Liver (tissue), 9 donors: Measurements from ENCODE around the gene RNF182. TPM values are rescaled to one million over a fixed set of nuclear protein-coding genes. Genes with fewer than 3 reads are reported as not detected.
A peak's percentile ranks its signal among the peaks of the same experiment; 100 is the strongest.

Source experiments
- DNase-seq: peaks from one replicate; pipeline ENCODE4 v3.0.0-alpha.2; 2017; ENCODE audit warnings: low spot score
- H3K27ac ChIP-seq, 2 donors: one replicate each; pipeline ENCODE4 v1.7.0; 2013; ENCODE audit warnings: inconsistent platforms in 2 of 2, low read length in 2 of 2, control low read depth in 1 of 2, low read depth in 1 of 2, mild to moderate bottlenecking in 1 of 2
- H3K27me3 ChIP-seq, 4 donors: one replicate each; pipeline versions ENCODE4 v1.6.1 to v1.7.0; 2013; ENCODE audit warnings: low read length in 3 of 4, inconsistent platforms in 1 of 4, mild to moderate bottlenecking in 1 of 4, moderate library complexity in 1 of 4; ENCODE audit not compliant: control insufficient read depth in 4 of 4, insufficient read depth in 4 of 4
- H3K36me3 ChIP-seq, 4 donors: one replicate each; pipeline versions ENCODE4 v1.6.1 to v1.7.0; 2013; ENCODE audit warnings: low read length in 3 of 4, mild to moderate bottlenecking in 3 of 4, low read depth in 1 of 4, moderate library complexity in 1 of 4; ENCODE audit not compliant: control insufficient read depth in 4 of 4, insufficient read depth in 3 of 4
- H3K4me1 ChIP-seq, 4 donors: one replicate each; pipeline versions ENCODE4 v1.6.1 to v1.7.0; 2013; ENCODE audit warnings: low read length in 3 of 4, mild to moderate bottlenecking in 3 of 4, moderate library complexity in 1 of 4; ENCODE audit not compliant: control insufficient read depth in 4 of 4, insufficient read depth in 4 of 4
- H3K4me3 ChIP-seq, 3 donors: one replicate each; pipeline versions ENCODE4 v1.6.1 to v1.7.0; 2013; ENCODE audit warnings: low read length in 3 of 3, control low read depth in 1 of 3, low read depth in 1 of 3, mild to moderate bottlenecking in 1 of 3
- H3K9ac ChIP-seq, 2 donors: one replicate each; pipeline ENCODE4 v1.7.0; 2013; ENCODE audit warnings: low read length in 2 of 2, mild to moderate bottlenecking in 2 of 2, moderate library complexity in 2 of 2, control low read depth in 1 of 2, low read depth in 1 of 2
- H3K9me3 ChIP-seq, 4 donors: one replicate each; pipeline versions ENCODE4 v1.6.1 to v1.7.0; 2013; ENCODE audit warnings: low read length in 3 of 4; ENCODE audit not compliant: control insufficient read depth in 4 of 4
- ATF3 ChIP-seq: IDR thresholded peaks from 2 replicates; pipeline ENCODE4 v1.6.1; 2016; ENCODE audit warnings: antibody characterized with exemption
- CTCF ChIP-seq: fragments of 150-350 bp; IDR thresholded peaks from 2 replicates; pipeline ENCODE4 v1.5.1; 2017; ENCODE audit warnings: improper control_type of control experiment, low read depth, low read length; ENCODE audit not compliant: missing input control
- FOXA1 ChIP-seq: IDR thresholded peaks from 2 replicates; pipeline ENCODE4 v1.6.1; 2016; ENCODE audit warnings: antibody characterized with exemption
- FOXA2 ChIP-seq: IDR thresholded peaks from 2 replicates; pipeline ENCODE4 v1.6.1; 2016; ENCODE audit warnings: antibody characterized with exemption
- GABPA ChIP-seq, 2 donors: IDR thresholded peaks in 1 of 2; conservative IDR thresholded peaks in 1 of 2; 2 replicates each; pipeline ENCODE4 v1.6.1; 2016; ENCODE audit warnings: antibody characterized with exemption in 2 of 2, mild to moderate bottlenecking in 1 of 2, moderate library complexity in 1 of 2
- HNF4G ChIP-seq: IDR thresholded peaks from 2 replicates; pipeline ENCODE4 v1.6.1; 2016; ENCODE audit warnings: antibody characterized with exemption
- JUND ChIP-seq, 2 donors: IDR thresholded peaks; 2 replicates each; pipeline ENCODE4 v1.6.1; 2016; ENCODE audit warnings: antibody characterized with exemption in 2 of 2
- NR2F2 ChIP-seq: IDR thresholded peaks from 2 replicates; pipeline ENCODE4 v1.6.1; 2016; ENCODE audit warnings: antibody characterized with exemption
- RAD21 ChIP-seq, 2 donors: IDR thresholded peaks; 2 replicates each; pipeline ENCODE4 v1.6.1; 2016; ENCODE audit warnings: antibody characterized with exemption in 2 of 2, mild to moderate bottlenecking in 2 of 2
- REST ChIP-seq: IDR thresholded peaks from 2 replicates; pipeline ENCODE4 v1.6.1; 2016; ENCODE audit warnings: antibody characterized with exemption, mild to moderate bottlenecking
- RXRA ChIP-seq, 2 donors: IDR thresholded peaks; 2 replicates each; pipeline ENCODE4 v1.6.1; 2017 to 2018; ENCODE audit warnings: antibody characterized with exemption in 2 of 2, mild to moderate bottlenecking in 1 of 2
- SP1 ChIP-seq: IDR thresholded peaks from 2 replicates; pipeline ENCODE4 v1.6.1; 2018; ENCODE audit warnings: antibody characterized with exemption, mild to moderate bottlenecking
- TAF1 ChIP-seq: conservative IDR thresholded peaks from 2 replicates; pipeline ENCODE4 v1.6.1; 2016; ENCODE audit warnings: antibody characterized with exemption, mild to moderate bottlenecking
- YY1 ChIP-seq: IDR thresholded peaks from 2 replicates; pipeline ENCODE4 v1.6.1; 2016; ENCODE audit warnings: antibody characterized with exemption, mild to moderate bottlenecking
- WGBS: extraction: QIAGEN DNeasy Blood & Tissue Kit; methylation state at CpG from one replicate; pipeline ENCODE4 v1.1.7; 2013; 5-methylcytosine and 5-hydroxymethylcytosine counted together
- polyA plus RNA-seq, 2 donors: library from polyadenylated mRNA; stranded (reverse) in 1 of 2; unstranded in 1 of 2; fragments of 200-250 nt in 1 of 2; fragments of >200 nt in 1 of 2; fragmentation: Nextera tagmentation in 1 of 2; extraction: Ambion mirVana in 1 of 2; gene quantifications; one replicate each; pipeline versions ENCODE4 v1.2.1 to v1.2.3, GENCODE V29; 2013 to 2015
- total RNA-seq, 2 donors: library from RNA; depleted of rRNA; stranded (reverse); fragments of >200 nt; gene quantifications; one replicate each; pipeline ENCODE4 v1.2.3, GENCODE V29; 2014
- TF ChIP-seq, protein P1 (sequence below): IDR thresholded peaks from 2 replicates; pipeline ENCODE4 v1.6.1; 2016; ENCODE audit warnings: antibody characterized with exemption
- TF ChIP-seq, protein P2 (sequence below): IDR thresholded peaks from 2 replicates; pipeline ENCODE4 v1.6.1; 2016; ENCODE audit warnings: antibody characterized with exemption
- donor health status: healthy.
- donor health status: healthy.
- donor health status: healthy.
- donor health status: healthy.
- donor health status: healthy.

Gene RNF182
- total and polyA plus RNA-seq, 4 donors: 1.4 TPM; not detected in 3

- TF ChIP-seq REST (no peak), RXRA (IDR thresholded peaks at IDR 0.05) (no peak), SP1 (no peak), ATF3 (no peak), FOXA2 (no peak), RAD21 (IDR thresholded peaks at IDR 0.05) (no peak), FOXA1 (no peak)
Measured at GRCh38 chr6:13907614-13908215, 17.0 kb upstream of the RNF182 start (continued).

DNA sequence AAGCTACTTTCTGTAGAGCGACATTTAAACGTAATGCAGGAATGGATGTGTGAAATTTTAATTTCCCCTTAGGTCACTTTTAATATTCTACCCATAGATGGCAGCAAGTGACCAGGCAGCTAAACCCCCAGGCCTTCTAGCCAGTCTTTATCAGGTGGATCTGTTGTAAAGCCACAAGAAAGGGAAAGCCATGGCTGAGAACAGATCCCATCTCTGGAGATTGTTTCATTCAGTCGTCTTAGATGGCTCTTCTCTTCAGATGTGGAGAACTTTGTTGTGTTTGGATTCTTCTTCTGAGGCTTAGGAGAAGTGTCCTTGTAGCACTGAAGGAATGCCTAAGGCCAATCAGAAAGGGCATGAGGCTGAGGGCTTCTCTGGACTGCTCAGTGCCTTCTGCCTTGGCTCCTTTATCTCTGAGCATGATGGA, 15.8 kb upstream of the RNF182 start:
- H3K4me3 ChIP-seq: no peak overlapping the region
- H3K36me3 ChIP-seq: no peaks in the 10 kb centered on the region
- no peak overlapping the region for H3K27ac ChIP-seq
- no peak for TF ChIP-seq TAF1
- peak; percentile 99 for TF ChIP-seq RAD21 (IDR thresholded peaks at IDR 0.05)
- TF ChIP-seq CTCF: peak; percentile 91
- no peaks in the 10 kb centered on the region for H3K27me3 ChIP-seq
- DNase-seq: no peak
- WGBS: under 1% methylated on average over 3 of the region's 3 CpGs
- H3K4me1 ChIP-seq: no peaks in the 10 kb centered on the region
- no peaks in the 10 kb centered on the region for H3K9me3 ChIP-seq
- no peak overlapping the region for H3K9ac ChIP-seq

DNA sequence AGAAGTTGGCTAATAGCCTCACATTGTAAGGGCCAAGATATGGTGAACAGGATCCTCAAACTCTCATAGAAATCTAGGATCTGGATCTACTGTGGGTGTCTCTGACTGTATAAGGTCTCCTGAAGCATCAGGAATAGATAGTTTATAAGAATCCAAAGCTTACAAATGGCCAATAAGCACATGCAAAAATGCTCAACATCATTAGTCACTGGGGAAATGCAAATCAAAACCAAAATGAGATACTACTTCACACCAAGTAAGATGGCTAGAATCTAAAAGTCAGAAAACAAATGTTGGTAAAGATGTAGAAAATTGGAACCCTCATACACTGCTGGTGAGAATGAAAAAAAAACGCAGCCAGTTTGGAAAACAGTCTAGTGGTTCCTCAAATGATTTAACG, 14.3 kb upstream of the RNF182 start:
- H3K36me3 ChIP-seq: no peaks in the 10 kb centered on the region
- 85% methylated on average over 2 of the region's 2 CpGs for WGBS
- H3K9me3 ChIP-seq: no peaks in the 10 kb centered on the region
- TF ChIP-seq, protein P1, sequence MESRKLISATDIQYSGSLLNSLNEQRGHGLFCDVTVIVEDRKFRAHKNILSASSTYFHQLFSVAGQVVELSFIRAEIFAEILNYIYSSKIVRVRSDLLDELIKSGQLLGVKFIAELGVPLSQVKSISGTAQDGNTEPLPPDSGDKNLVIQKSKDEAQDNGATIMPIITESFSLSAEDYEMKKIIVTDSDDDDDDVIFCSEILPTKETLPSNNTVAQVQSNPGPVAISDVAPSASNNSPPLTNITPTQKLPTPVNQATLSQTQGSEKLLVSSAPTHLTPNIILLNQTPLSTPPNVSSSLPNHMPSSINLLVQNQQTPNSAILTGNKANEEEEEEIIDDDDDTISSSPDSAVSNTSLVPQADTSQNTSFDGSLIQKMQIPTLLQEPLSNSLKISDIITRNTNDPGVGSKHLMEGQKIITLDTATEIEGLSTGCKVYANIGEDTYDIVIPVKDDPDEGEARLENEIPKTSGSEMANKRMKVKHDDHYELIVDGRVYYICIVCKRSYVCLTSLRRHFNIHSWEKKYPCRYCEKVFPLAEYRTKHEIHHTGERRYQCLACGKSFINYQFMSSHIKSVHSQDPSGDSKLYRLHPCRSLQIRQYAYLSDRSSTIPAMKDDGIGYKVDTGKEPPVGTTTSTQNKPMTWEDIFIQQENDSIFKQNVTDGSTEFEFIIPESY: no peak
- TF ChIP-seq REST (no peak), CTCF (no peak), GABPA (IDR thresholded peaks at IDR 0.05 in 1 of 2, conservative IDR thresholded peaks at IDR 0.05 in 1 of 2) (no peak), FOXA2 (no peak), YY1 (no peak), FOXA1 (no peak), RXRA (IDR thresholded peaks at IDR 0.05) (no peak), NR2F2 (no peak), TAF1 (no peak), SP1 (no peak), JUND (IDR thresholded peaks at IDR 0.05) (no peak), HNF4G (no peak)
- TF ChIP-seq, protein P2, sequence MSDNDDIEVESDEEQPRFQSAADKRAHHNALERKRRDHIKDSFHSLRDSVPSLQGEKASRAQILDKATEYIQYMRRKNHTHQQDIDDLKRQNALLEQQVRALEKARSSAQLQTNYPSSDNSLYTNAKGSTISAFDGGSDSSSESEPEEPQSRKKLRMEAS: no peak

More for the DNA sequence above, 14.3 kb upstream of the RNF182 start:
- no peaks in the 10 kb centered on the region for H3K4me1 ChIP-seq
- no peak overlapping the region for H3K9ac ChIP-seq
- H3K27ac ChIP-seq: no peak overlapping the region
- DNase-seq: no peak
- H3K27me3 ChIP-seq: peaks cover 0 to 10% (median 2%) of the 10 kb centered on the region in 4 donors
- no peak overlapping the region for H3K4me3 ChIP-seq
